Ishikawa (cell line): Measurements from ENCODE around the gene JMY.

Experiments
- CEBPB ChIP-seq: IDR thresholded peaks from 2 replicates; pipeline ENCODE4 v1.6.1; 2012
- CREB1 ChIP-seq: IDR thresholded peaks from 2 replicates; pipeline ENCODE4 v1.6.1; 2012; ENCODE audit warnings: low read depth
- EGR1 ChIP-seq: IDR thresholded peaks from 2 replicates; pipeline ENCODE4 v1.6.1; 2012
- EP300 ChIP-seq: IDR thresholded peaks from 2 replicates; pipeline ENCODE4 v1.6.1; 2012; ENCODE audit warnings: borderline replicate concordance
- FOXM1 ChIP-seq: IDR thresholded peaks from 2 replicates; pipeline ENCODE4 v1.6.1; 2012; ENCODE audit warnings: low read depth, borderline replicate concordance
- NFIC ChIP-seq: IDR thresholded peaks from 2 replicates; pipeline ENCODE4 v1.6.1; 2012
- RAD21 ChIP-seq: IDR thresholded peaks from 2 replicates; pipeline ENCODE4 v1.6.1; 2012; ENCODE audit warnings: low read depth
- REST ChIP-seq: IDR thresholded peaks from 2 replicates; pipeline ENCODE4 v1.6.1; 2012; ENCODE audit warnings: low read depth, mild to moderate bottlenecking
- TAF1 ChIP-seq: IDR thresholded peaks from 2 replicates; pipeline ENCODE4 v1.6.1; 2012; ENCODE audit warnings: low read depth, mild to moderate bottlenecking
- TCF12 ChIP-seq: IDR thresholded peaks from 2 replicates; pipeline ENCODE4 v1.6.1; 2012; ENCODE audit warnings: low read depth
- ZBTB7A ChIP-seq: IDR thresholded peaks from 2 replicates; pipeline ENCODE4 v1.6.1; 2012; ENCODE audit warnings: low read depth
- TF ChIP-seq, protein P1 (sequence below): IDR thresholded peaks from 2 replicates; pipeline ENCODE4 v1.6.1; 2012
- TF ChIP-seq, protein P2 (sequence below): IDR thresholded peaks from 2 replicates; pipeline ENCODE4 v1.6.1; 2012

- TF ChIP-seq RAD21 (no peak), REST (no peak), EP300 (no peak), TCF12 (no peak), EGR1 (no peak), CREB1 (no peak), CEBPB (no peak), NFIC (no peak), TAF1 (no peak), FOXM1 (no peak), ZBTB7A (no peak)
- TF ChIP-seq, protein P1, sequence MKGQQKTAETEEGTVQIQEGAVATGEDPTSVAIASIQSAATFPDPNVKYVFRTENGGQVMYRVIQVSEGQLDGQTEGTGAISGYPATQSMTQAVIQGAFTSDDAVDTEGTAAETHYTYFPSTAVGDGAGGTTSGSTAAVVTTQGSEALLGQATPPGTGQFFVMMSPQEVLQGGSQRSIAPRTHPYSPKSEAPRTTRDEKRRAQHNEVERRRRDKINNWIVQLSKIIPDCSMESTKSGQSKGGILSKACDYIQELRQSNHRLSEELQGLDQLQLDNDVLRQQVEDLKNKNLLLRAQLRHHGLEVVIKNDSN: no peak
- TF ChIP-seq, protein P2, sequence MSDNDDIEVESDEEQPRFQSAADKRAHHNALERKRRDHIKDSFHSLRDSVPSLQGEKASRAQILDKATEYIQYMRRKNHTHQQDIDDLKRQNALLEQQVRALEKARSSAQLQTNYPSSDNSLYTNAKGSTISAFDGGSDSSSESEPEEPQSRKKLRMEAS: no peak
Measured at GRCh38 chr5:79259383-79259782, 23.5 kb downstream of the JMY start.
